ENCODE measurements around the gene PSAT1.
A peak's percentile ranks its signal among the peaks of the same experiment; 100 is the strongest.

The PSAT1 gene

GRCh38 chr9:78320030-78320693, 23.2 kb downstream of the PSAT1 start:
- no peak for DNase-seq

DNA sequence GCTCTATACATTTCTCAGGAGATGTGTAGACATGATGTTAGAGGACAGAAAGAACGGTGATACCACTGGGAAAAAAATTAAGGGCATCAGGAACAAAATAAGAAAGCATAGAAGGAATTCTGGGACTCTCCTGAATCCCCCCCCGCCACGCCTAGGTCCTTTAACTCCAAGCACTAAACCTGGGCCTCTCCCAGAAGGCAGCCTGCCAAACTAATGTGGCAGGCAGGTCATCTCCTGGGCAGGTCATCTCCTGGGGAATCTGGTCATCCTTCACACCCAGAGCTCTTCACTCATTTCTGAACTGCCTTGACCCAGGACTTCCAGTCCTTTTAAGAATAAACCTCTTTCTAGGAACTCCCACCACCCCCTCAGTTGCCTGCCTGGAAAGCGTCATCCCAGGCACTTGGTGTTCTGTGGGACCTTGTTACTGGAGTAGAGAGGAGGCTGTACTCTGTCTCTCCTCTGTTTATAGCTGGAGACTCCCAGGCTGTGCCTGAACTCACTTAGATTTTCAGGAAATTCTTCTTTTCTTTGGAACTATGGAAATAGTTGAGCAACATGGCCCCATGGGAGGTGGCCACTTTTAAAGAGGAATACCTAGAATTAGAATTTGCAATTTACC, 24.1 kb downstream of the PSAT1 start:
- DNase-seq: no peak

- no peak for DNase-seq
Observed at GRCh38 chr9:78321505-78321904, 24.6 kb downstream of the PSAT1 start.

GRCh38 chr9:78324068-78324650, 27.2 kb downstream of the PSAT1 start:
- no peak for DNase-seq

DNA sequence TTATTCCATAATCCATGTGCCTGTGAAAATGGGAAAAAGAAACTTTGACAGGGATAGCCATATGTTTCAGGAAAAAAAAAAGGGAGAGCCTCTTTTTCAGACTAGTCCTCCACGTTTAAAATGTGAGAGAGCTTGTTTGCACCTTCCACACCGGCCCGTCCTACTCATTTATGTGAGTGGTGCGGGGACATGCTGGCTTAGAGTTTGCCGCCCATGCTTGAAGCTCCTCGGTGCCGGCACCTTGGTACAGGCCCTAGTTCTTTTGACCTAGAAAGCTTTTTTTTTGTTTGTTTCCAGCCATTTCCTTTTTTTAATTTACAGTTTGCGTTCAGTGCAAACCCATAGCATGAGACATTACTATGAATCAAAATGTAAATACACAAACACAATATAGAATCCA, 27.8 kb downstream of the PSAT1 start:
- no peak for DNase-seq

DNA sequence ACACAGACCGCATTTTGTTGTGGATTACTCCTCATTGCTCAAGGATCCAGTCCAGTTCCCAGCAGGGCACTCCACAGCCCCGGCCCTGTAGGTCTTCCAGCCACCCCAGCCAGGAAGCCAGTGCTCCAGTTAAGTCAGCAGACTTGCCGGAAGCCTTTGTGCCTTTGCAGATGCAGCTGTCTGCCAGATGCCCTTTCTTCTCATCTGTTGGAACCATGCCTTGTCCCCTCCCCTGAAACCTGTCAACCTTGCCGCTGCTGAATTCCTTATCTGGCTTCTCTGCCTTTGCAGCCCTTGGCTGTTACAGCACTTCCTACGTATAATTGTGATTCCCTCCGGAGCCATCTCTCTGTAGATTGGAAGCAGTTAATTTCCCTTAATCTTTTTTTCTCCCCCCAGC, 28.4 kb downstream of the PSAT1 start:
- DNase-seq: peak; percentile 80

DNA sequence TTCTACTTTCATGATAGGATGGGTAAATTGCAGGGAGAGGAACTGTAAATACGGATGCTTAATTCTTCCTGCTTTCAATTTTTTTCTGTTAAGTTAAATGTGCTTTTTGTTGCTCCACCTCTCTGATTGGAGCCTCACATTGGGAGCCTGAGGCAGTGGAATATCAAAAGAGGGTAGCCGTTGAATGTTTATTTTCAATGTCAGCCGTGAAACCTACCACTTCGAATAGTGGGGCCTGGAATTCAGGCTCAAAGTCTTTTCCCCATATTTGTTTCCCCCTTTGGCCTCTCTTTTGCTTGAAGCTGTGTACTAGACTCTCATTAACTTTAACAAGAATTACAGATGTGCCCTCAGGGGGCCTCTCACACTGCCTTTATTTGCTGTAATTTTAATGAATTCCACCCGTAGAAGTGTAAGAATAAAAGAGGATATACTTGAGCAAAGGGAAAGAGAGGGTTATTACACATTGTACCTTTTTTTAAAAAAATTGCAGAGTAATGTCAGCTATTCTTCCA, 29.0 kb downstream of the PSAT1 start:
- DNase-seq: no peak

GRCh38 chr9:78326564-78326963, 29.6 kb downstream of the PSAT1 start:
- DNase-seq: peak; percentile 15

DNA sequence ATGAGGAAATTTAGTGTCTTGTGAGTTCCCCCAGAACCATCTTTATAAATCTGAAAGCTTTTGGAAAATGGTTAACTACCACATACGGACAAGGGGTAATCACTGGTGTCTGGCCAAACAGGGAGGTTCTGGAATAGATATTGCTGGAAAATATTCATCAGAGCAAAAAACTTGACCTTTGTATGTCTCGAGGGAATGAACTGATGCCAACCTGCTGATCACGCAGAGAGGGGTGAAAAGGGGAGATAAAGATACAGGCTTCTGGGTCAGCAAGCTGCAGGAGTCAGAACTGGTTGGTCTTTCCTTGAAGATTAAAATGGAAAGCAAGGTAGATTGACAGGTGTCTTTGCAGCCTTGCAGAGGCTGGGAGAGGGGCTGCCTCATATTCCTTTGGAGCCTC, 35.5 kb downstream of the PSAT1 start:
- no peak for DNase-seq

- DNase-seq: no peak
Observed at GRCh38 chr9:78348848-78349247, 51.9 kb downstream of the PSAT1 start.

- no peak for DNase-seq
Observed at GRCh38 chr9:78351816-78352215, 54.9 kb downstream of the PSAT1 start.

DNA sequence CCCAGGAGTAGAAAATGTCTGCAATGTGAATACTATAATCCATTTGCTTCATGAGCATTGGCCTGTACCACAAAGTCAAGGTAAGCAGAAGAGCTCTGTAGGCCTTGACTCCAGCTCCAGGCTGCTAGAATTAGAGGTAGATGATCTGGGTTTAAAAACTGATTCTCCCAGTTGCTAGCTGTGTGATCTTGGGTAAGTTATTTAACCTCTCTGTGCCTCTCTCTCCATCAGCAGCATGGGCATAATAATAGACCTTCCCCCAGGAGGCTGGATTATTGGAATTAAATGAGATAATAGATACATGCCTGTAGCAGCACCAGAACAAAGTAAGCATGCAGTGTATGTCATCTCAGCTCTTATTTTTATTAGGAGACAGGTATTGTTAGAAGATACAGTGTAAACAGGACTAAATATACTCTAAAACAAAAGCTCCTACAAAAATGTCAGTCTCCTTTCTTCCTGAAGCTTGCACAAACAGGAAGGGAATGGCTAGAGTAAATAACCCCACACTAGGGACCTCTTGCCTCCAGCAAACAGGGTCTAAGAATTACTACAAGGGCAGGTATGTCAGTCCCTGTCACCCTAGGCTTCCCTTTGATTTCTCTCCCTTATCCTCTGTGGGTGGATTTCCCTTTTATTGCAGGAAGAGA, 57.5 kb downstream of the PSAT1 start:
- no peak for DNase-seq

DNA sequence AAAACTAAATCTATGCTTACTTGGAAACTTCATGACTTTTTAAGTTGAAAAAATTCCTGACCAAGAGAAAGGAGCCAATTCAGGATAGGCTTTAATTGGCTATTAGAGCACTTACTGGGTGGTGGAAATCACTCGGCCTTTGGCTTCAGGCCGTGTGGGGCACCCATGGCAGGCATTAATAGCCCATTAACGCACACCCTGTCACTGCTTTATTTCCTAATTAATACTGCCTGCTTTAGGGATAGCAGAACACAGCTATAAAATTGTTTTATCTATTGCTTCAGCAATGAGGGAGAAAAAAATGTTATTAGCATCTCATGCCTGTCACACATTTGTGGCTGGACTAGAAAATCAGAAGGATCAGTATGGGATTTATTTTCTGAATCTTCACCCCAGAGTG, 58.1 kb downstream of the PSAT1 start:
- no peak for DNase-seq

DNA sequence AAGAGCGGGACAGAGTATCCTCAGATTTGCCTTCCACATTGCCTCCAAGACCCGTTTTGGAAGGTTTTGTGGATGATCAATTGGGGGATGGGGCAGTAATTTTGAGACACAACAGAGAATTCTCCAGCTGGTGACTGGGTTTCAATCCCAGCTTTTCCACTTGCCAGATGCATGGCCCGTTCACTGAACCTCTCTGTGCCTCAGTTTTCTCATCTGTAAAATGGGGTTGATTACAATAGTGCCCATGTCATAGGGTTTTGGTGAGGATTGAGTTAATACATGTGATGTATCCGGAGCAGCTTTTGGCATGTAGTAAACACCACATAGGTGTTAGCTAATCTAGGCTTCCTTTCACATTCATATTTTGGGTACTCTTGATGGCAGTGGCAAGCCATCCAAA, 59.7 kb downstream of the PSAT1 start:
- no peak for DNase-seq

DNA sequence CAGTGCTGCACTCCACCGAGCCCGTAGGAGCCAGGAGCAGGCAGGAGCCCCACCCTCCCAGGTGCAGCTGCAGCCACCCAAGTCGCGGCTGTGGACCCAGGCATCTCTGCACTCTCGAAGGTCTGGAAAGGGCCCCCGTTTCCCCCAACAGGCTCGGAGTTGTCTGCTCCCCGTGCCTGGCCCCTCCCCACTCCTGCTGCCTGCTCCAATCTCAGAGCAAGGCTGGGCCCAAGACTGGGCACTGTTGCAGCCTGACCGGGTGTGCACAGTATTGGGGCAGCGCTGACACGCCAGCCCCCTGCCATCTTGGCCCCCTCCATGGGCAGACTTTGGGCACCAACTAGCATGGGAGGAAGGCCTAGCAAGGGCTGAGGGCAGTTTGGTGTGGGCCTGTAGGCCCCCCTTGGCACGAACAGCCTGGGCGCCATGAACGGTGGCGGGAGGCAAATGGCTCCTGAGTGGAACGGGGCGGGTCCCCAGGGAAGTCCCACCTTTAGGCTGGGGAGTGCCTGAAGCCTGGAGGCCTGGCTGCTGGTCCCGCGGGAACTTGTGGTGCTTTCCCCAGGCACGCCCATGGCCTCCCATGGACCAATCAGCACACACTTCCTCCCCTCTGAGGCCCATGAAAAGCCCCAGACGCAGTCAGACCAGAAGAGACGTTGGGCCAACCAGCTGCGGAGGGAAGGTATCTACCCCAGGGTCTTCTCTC, 60.4 kb downstream of the PSAT1 start:
- no peak for DNase-seq

- DNase-seq: no peak
Observed at GRCh38 chr9:78358329-78359051, 61.6 kb downstream of the PSAT1 start.

GRCh38 chr9:78363221-78363620, 66.3 kb downstream of the PSAT1 start:
- no peak for DNase-seq

GRCh38 chr9:78365748-78366697, 69.1 kb downstream of the PSAT1 start:
- DNase-seq: peak; percentile 25

- DNase-seq: no peak
Observed at GRCh38 chr9:78366827-78367226, 69.9 kb downstream of the PSAT1 start.

DNA sequence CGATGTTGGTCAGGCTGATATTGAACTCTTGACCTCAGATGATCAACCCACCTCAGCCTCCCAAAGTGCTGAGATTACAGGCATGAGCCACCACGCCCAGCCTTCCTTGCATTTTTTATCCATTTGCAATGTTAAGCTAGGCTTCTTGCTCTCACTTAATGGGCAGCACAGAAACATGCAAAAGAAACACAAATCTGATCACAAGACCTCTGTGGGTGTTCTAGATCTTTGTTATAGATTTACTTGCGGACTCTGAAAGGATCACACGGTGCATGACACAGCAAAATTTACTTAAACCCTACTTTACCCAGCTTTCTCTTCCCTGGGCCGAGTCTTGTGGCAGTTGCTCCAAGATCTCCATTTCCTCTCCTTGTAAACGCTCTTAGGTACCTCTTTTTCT, 71.3 kb downstream of the PSAT1 start:
- no peak for DNase-seq

DNA sequence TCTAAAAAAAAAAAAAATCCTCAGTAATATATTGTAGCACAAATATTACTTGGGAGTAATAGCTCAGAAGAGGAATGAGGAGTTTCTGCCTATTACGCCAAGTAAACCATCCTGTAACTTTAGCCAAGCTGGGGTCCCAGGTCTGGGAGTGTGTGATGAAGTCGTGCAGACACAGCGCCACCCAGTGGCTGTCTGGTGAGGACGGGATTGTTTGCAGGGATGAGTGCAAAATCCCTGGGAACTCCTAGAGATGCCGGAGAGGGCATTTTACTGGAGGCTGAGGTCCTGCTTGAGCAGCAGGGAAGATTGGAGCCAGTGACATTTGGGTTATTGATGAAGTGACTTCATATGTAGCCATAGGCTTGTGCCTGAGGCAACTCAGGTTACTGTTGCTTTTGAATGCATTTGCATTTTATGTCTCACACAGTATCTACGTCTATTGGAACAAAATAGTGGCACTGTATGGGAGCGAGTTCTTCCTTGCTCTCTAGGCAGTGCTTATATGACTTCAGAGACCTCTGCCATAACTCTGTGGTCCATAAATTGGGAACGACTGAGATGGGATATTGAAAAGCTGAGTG, 72.8 kb downstream of the PSAT1 start:
- DNase-seq: peak; percentile 41
